Astrocyte of the cerebellum (primary cell): ENCODE results near the gene PNKP.
"Not testable (repeated sequence)": the region's sequence is repeated elsewhere in the genome, so short reads cannot be mapped to it uniquely, and the experiment has no call there.

Experiments
- DNase-seq: peaks from one replicate; pipeline ENCODE4 v3.0.0-alpha.2; 2011; ENCODE audit warnings: low read depth
- H3K4me3 ChIP-seq: 2 replicates; pipeline ENCODE4 v1.5.1; 2011; ENCODE audit warnings: mild to moderate bottlenecking, low read depth, low read length, moderate library complexity
- CTCF ChIP-seq: IDR thresholded peaks from 2 replicates; pipeline ENCODE4 v1.5.1; 2012; ENCODE audit warnings: low read length, low read depth, moderate library complexity, mild to moderate bottlenecking; ENCODE audit errors: missing control alignments
- in situ Hi-C: cut with HindIII; loops from 2 replicates; pipeline ENCODE4 v1.10.0; 2017; ENCODE audit warnings: low sequenced_read_pairs

The PNKP gene

GRCh38 chr19:49824662-49825061, 42.7 kb downstream of the PNKP start:
- DNase-seq, result no peak
- in situ Hi-C loops, result no loop called here
- no peak overlapping the region for H3K4me3 ChIP-seq
- TF ChIP-seq CTCF, result no peak

- no peak for DNase-seq
- TF ChIP-seq CTCF, result no peak
- H3K4me3 ChIP-seq, result no peak overlapping the region
- in situ Hi-C loops, result no loop called here
Observed at GRCh38 chr19:49823472-49823871, 43.9 kb downstream of the PNKP start.

- in situ Hi-C loops, result no loop called here
- H3K4me3 ChIP-seq, result no peak overlapping the region
- TF ChIP-seq CTCF, result no peak
- no peak for DNase-seq
Observed at GRCh38 chr19:49820125-49820524, 47.3 kb downstream of the PNKP start.

- DNase-seq, in situ Hi-C loops: not testable (repeated sequence)
- peak overlapping the region; percentile 98 for H3K4me3 ChIP-seq
Observed at GRCh38 chr19:49819452-49820115, 47.8 kb downstream of the PNKP start.

GRCh38 chr19:49818649-49819370, 48.6 kb downstream of the PNKP start:
- in situ Hi-C loops, result no loop called here
- DNase-seq, result no peak
- peak overlapping the region; percentile 98 for H3K4me3 ChIP-seq
- no peak for TF ChIP-seq CTCF

- H3K4me3 ChIP-seq, result peak within 1 kb of the TSS; percentile 98
- peak; percentile 56 for DNase-seq
- in situ Hi-C loops, result no loop called here
- TF ChIP-seq CTCF, result peak; percentile 10
Observed at GRCh38 chr19:49817964-49818648, 49.3 kb downstream of the PNKP start, which contains the start of gene MED25. TSS of gene MED25 (plus strand) at chr19:49818289. CDS start at chr19:49818342, 53 bp downstream.
